Testis (tissue), 2 donors: ENCODE results near the gene ANKRD52.

Experiments used
- POLR2A ChIP-seq: fragments of 450-650 bp; IDR thresholded peaks from one replicate; pipeline ENCODE4 v1.6.1; 2017; ENCODE audit warnings: antibody characterized with exemption, mild to moderate bottlenecking, moderate library complexity
- TF ChIP-seq, protein P1 (sequence below), 3 experiments: fragments of 450-650 bp in 2 of 3; fragments of 200-600 bp in 1 of 3; sonication (generic) in 1 of 3; IDR thresholded peaks; one replicate each; pipeline ENCODE4 v1.5.1; 2016 to 2019; ENCODE audit warnings: antibody characterized with exemption in 3 of 3, mild to moderate bottlenecking in 2 of 3, moderate library complexity in 1 of 3

DNA sequence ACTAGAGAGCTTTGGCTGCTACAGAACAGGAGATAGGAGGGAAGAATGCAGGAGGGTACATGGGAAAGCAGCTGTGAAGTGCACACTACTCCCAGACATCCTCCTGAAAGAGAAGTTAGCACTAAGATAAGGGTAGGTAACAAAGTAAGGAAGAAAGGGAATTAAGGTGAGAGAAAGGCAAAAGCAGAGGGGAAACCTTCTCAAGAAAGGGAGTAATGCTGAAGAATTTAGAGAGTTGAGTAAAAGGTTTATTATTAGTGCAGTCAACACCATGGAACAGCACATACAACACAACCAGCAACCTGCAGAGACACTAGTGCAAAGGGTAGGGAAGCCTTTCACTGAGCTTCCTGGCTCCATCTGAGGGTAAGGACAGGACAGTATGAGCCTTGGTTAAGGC lies 53.9 kb downstream of the ANKRD52 start:
- TF ChIP-seq, protein P1, sequence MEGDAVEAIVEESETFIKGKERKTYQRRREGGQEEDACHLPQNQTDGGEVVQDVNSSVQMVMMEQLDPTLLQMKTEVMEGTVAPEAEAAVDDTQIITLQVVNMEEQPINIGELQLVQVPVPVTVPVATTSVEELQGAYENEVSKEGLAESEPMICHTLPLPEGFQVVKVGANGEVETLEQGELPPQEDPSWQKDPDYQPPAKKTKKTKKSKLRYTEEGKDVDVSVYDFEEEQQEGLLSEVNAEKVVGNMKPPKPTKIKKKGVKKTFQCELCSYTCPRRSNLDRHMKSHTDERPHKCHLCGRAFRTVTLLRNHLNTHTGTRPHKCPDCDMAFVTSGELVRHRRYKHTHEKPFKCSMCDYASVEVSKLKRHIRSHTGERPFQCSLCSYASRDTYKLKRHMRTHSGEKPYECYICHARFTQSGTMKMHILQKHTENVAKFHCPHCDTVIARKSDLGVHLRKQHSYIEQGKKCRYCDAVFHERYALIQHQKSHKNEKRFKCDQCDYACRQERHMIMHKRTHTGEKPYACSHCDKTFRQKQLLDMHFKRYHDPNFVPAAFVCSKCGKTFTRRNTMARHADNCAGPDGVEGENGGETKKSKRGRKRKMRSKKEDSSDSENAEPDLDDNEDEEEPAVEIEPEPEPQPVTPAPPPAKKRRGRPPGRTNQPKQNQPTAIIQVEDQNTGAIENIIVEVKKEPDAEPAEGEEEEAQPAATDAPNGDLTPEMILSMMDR (IDR thresholded peaks at IDR 0.05): no peak
- no peak for TF ChIP-seq POLR2A
